T-helper 2 cell treated with Interferon-gamma antibody and Interleukin-4, amounts not matched to agents 5 μg/mL and 100 μg/mL, for 36 hours (primary cell): Measurements from ENCODE around the gene NME5.

Experiments used
- DNase-seq: peaks from one replicate; pipeline ENCODE4 v3.0.0; 2021; ENCODE audit warnings: low spot score
- H3K27ac Mint-ChIP-seq: one replicate; pipeline ENCODE4 v1.8.0; 2021; ENCODE audit warnings: mild to moderate bottlenecking, mixed read lengths
- H3K27me3 Mint-ChIP-seq: one replicate; pipeline ENCODE4 v1.8.0; 2021; ENCODE audit warnings: low read depth, mixed read lengths
- H3K36me3 Mint-ChIP-seq: one replicate; pipeline ENCODE4 v1.8.0; 2021; ENCODE audit warnings: low read depth, mixed read lengths
- H3K4me1 Mint-ChIP-seq: one replicate; pipeline ENCODE4 v1.8.0; 2021; ENCODE audit warnings: low read depth, mixed read lengths
- H3K4me3 Mint-ChIP-seq: one replicate; pipeline ENCODE4 v1.8.0; 2022; ENCODE audit warnings: mild to moderate bottlenecking, moderate library complexity, mixed read lengths
- H3K9me3 Mint-ChIP-seq: one replicate; pipeline ENCODE4 v1.8.0; 2021; ENCODE audit warnings: mixed read lengths

The NME5 gene

DNA sequence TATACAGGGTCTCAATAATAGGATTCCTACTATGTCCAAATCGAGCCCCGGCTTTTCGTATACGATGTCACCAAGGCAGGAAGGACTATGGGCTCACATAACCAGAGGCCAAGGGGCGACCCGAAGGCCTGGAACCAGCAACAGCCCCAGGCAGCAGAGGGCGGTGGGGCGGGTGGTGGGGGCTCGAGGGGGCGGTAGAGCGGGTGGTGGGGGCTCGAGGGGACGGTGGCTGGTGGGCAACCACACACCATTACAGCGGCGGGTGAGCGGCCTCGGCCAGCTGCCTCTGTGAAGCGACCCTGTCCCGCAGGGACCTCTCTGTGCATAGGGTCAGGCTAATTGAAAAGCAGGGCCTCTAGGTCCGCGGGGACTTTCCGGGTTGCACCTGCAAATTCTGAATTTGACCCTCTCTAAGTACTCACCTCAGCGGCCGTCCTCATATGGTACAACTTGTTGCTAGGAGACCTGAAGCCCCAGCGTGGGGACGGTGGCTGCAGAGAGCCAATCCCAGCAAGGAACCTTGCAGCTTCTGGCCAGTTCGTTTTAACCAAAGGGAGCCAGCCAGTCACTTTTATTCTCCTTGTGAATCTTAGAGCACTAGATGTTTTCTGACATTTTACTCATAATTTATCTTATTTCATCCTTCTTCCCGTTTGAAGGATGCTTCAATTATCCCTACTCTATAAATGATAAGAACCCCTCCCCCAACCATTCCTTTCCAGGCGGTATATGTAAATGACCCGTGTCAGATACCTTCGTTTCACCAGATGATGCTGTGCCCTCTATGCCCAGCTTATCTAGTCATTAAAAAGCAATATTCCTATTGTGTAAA lies at the start of gene NME5:
NME5 (minus strand) TSS at position 480 of the 832 bp plus-strand sequence. CDS start 648 bp downstream, outside the sequence.
- H3K9me3 Mint-ChIP-seq = no peaks in the 10 kb centered on the region
- DNase-seq = no peak
- no peaks in the 10 kb centered on the region for H3K4me1 Mint-ChIP-seq
- no peaks in the 10 kb centered on the region for H3K36me3 Mint-ChIP-seq
- no peak within 1 kb of the TSS for H3K27ac Mint-ChIP-seq
- no peak within 1 kb of the TSS for H3K4me3 Mint-ChIP-seq
- peaks cover 16% of the 10 kb centered on the region for H3K27me3 Mint-ChIP-seq

DNA sequence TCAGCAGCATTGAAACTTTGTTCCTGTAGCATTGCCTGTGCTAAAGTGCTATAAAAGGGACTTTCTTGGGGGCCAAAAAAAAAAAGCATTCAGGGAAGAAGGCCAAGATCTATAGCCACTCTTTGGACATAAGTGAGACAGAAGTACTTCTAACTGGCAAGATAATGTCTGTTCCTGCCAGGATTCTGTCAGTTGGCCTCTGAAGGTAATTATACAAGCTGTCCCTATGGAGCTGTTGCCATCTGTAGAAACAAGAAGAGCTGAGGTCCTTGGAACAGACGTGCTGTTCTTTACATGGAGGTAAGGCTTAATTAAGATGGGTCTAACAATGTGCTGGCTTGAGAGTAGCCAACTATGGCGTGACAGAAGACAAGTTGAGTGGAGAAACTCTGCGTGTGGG lies 49.4 kb upstream of the NME5 start:
- Mint-ChIP-seq H3K27me3 (no peaks in the 10 kb centered on the region), H3K36me3 (peaks cover 55% of the 10 kb centered on the region), H3K4me1 (no peaks in the 10 kb centered on the region), H3K9me3 (no peaks in the 10 kb centered on the region), H3K4me3 (no peak overlapping the region), H3K27ac (no peak overlapping the region)
- DNase-seq = no peak

DNA sequence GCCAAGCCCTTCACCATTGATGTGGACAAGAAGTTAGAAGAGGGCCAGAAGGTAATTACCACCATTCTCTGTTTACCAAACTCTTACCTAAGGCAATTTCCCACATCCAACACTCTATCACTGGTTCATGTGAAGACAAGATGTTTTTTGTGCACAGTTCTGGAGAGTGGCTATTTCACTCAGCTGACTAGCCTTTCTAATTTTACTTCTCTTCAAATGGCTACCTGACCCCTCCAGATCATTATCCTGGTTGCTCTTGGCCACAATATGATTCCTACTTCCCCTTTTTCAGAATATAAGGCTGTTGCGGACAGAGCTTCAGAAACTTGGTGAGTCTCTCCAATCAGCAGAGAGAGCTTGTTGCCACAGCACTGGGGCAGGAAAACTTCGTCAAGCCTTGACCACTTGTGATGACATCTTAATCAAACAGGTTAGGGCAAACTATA lies 46.8 kb upstream of the NME5 start:
- Mint-ChIP-seq H3K27ac (no peak overlapping the region), H3K36me3 (peaks cover 71% of the 10 kb centered on the region), H3K27me3 (no peaks in the 10 kb centered on the region), H3K9me3 (no peaks in the 10 kb centered on the region), H3K4me1 (peaks cover 3% of the 10 kb centered on the region), H3K4me3 (no peak overlapping the region)
- no peak for DNase-seq

- DNase-seq = no peak
- no peak overlapping the region for H3K4me3 Mint-ChIP-seq
- peaks cover 67% of the 10 kb centered on the region for H3K36me3 Mint-ChIP-seq
- H3K4me1 Mint-ChIP-seq = peaks cover 15% of the 10 kb centered on the region
- H3K9me3 Mint-ChIP-seq = no peaks in the 10 kb centered on the region
- H3K27me3 Mint-ChIP-seq = no peaks in the 10 kb centered on the region
- H3K27ac Mint-ChIP-seq = no peak overlapping the region
Observed at GRCh38 chr5:138182808-138183207, 43.6 kb upstream of the NME5 start.

DNA sequence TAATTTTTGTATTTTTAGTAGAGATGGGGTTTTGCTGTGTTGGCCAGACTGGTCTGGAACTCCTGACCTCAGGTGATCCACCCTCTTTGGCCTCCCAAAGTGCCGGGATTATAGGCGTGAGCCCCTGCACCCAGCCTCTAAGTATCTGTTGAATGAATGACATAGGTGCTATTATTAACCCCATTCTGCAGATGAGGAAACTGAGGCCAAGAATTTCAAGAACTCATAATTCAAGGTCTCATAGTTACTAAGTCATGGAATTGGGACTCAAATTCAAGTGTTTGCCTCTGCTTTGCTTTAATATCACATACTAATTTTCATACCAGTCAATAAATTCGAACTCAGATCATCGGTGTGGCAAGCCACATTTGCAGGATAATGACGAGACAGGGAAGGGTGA lies 41.6 kb upstream of the NME5 start:
- no peak for DNase-seq
- peaks cover 18% of the 10 kb centered on the region for H3K4me1 Mint-ChIP-seq
- no peak overlapping the region for H3K4me3 Mint-ChIP-seq
- peaks cover 58% of the 10 kb centered on the region for H3K36me3 Mint-ChIP-seq
- no peaks in the 10 kb centered on the region for H3K27me3 Mint-ChIP-seq
- no peak overlapping the region for H3K27ac Mint-ChIP-seq
- no peaks in the 10 kb centered on the region for H3K9me3 Mint-ChIP-seq

DNA sequence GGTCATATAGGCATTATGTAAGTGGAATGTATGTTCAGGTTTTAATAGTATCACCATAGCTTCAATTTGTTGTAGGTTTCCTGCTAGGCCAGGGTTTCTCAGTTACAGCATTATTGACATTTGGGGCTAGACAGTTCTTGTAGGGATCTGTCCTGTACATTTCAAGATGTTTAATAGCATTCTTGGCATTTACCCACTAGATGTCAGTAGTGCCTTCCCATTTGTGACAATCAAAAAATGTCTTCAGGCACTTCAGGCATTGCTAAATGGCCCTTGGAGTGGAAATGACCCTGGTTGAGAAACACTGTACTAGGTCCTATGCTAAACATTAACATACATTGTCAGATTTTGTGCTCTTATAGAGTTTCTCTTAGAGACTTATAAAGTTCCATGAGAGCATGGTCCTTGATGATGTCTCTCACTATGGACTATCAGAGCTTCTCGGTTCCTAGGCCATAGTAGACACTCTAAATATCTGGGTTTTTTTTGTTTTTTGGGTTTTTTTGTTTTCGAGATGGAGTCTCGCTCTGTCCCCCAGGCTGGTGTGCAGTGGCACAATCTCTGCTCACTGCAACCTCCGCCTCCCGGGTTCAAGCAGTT lies 41.1 kb upstream of the NME5 start:
- H3K27me3 Mint-ChIP-seq = no peaks in the 10 kb centered on the region
- DNase-seq = peak; percentile 15
- H3K27ac Mint-ChIP-seq = no peak overlapping the region

DNA sequence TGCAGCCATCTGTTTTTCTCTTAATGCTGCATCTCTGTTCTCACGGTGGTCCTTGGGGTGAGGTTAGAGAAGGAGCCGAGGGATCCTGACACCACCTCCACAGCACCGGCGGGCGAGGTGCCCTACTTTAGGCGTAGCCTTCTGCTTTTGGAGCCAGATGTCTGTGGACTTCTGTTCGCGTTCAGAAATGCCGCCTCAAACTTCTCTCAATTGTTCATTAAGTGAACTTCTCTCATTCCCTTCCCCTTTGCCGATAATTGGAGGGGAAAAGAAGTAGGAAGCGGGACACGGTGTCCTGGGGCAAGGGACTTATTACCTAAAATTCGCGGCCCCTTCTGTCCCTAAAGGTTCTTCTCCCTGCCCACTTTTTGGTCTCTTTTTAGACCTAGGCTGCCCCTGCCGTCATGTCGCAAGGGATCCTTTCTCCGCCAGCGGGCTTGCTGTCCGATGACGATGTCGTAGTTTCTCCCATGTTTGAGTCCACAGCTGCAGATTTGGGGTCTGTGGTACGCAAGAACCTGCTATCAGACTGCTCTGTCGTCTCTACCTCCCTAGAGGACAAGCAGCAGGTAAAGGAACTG lies 40.1 kb upstream of the NME5 start:
- peaks cover 18% of the 10 kb centered on the region for H3K4me1 Mint-ChIP-seq
- peaks cover 50% of the 10 kb centered on the region for H3K36me3 Mint-ChIP-seq
- no peaks in the 10 kb centered on the region for H3K9me3 Mint-ChIP-seq
- no peak for DNase-seq
- no peaks in the 10 kb centered on the region for H3K27me3 Mint-ChIP-seq
- no peak overlapping the region for H3K4me3 Mint-ChIP-seq
- H3K27ac Mint-ChIP-seq = no peak overlapping the region

More for the DNA sequence above, 41.1 kb upstream of the NME5 start:
- Mint-ChIP-seq H3K9me3 (no peaks in the 10 kb centered on the region), H3K4me3 (no peak overlapping the region), H3K36me3 (peaks cover 54% of the 10 kb centered on the region), H3K4me1 (peaks cover 18% of the 10 kb centered on the region)

GRCh38 chr5:138178516-138179276 lies 39.5 kb upstream of the NME5 start, which contains the start of the genes BRD8 and KIF20A:
TSS of gene BRD8 (minus strand) at chr5:138178630. CDS start at chr5:138178614, 16 bp downstream.
TSS of gene KIF20A (plus strand) at chr5:138179112. CDS start at chr5:138179681, 569 bp downstream.
- peaks cover 46% of the 10 kb centered on the region for H3K36me3 Mint-ChIP-seq
- H3K4me1 Mint-ChIP-seq = peaks cover 18% of the 10 kb centered on the region
- H3K9me3 Mint-ChIP-seq = no peaks in the 10 kb centered on the region
- H3K27ac Mint-ChIP-seq = no peak within 1 kb of the TSS
- H3K27me3 Mint-ChIP-seq = no peaks in the 10 kb centered on the region
- peak; percentile 91 for DNase-seq
- H3K4me3 Mint-ChIP-seq = no peak within 1 kb of the TSS

GRCh38 chr5:138177941-138178515 lies 38.8 kb upstream of the NME5 start:
- Mint-ChIP-seq H3K9me3 (no peaks in the 10 kb centered on the region), H3K36me3 (peaks cover 43% of the 10 kb centered on the region), H3K27me3 (no peaks in the 10 kb centered on the region), H3K27ac (no peak overlapping the region), H3K4me1 (peaks cover 20% of the 10 kb centered on the region), H3K4me3 (no peak overlapping the region)
- peak; percentile 17 for DNase-seq

- Mint-ChIP-seq H3K4me3 (no peak overlapping the region), H3K27ac (no peak overlapping the region), H3K4me1 (peaks cover 3% of the 10 kb centered on the region), H3K36me3 (peaks cover 65% of the 10 kb centered on the region), H3K9me3 (no peaks in the 10 kb centered on the region), H3K27me3 (no peaks in the 10 kb centered on the region)
- no peak for DNase-seq
Observed at GRCh38 chr5:138170299-138170698, 31.1 kb upstream of the NME5 start.

DNA sequence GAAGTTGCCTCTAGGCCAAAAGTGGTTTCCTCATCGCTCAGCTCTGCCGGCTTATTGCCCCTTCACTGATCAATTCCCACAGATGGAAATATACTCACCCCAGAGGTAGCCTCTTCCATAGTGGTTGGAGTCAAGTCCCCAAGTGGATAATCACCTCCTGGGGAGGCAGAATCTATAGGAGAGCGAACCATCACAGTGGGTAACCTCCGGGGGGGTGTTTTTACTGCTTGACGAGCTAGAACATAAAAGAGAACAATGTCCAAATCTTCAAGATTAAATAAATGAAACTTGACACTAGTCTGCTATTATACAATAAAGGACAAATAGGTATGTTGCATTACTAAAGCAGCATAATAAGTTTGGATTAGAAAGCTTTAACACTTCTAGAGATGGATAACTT lies 29.9 kb upstream of the NME5 start:
- no peak overlapping the region for H3K4me3 Mint-ChIP-seq

GRCh38 chr5:138163721-138164120 lies 24.5 kb upstream of the NME5 start:
- Mint-ChIP-seq H3K27me3 (no peaks in the 10 kb centered on the region), H3K4me3 (no peak overlapping the region), H3K27ac (no peak overlapping the region), H3K36me3 (peaks cover 75% of the 10 kb centered on the region), H3K9me3 (no peaks in the 10 kb centered on the region), H3K4me1 (no peaks in the 10 kb centered on the region)
- DNase-seq = no peak

More for the DNA sequence above, 29.9 kb upstream of the NME5 start:
- Mint-ChIP-seq H3K27ac (no peak overlapping the region), H3K36me3 (peaks cover 70% of the 10 kb centered on the region), H3K9me3 (no peaks in the 10 kb centered on the region), H3K4me1 (peaks cover 3% of the 10 kb centered on the region), H3K27me3 (no peaks in the 10 kb centered on the region)
- no peak for DNase-seq

GRCh38 chr5:138160706-138161105 lies 21.5 kb upstream of the NME5 start:
- Mint-ChIP-seq H3K27ac (no peak overlapping the region), H3K4me1 (no peaks in the 10 kb centered on the region), H3K9me3 (no peaks in the 10 kb centered on the region), H3K4me3 (no peak overlapping the region), H3K27me3 (no peaks in the 10 kb centered on the region), H3K36me3 (peaks cover 66% of the 10 kb centered on the region)
- no peak for DNase-seq
